ENCODE results near the gene CCDC40. TPM values are rescaled to one million over a fixed set of nuclear protein-coding genes. Genes with fewer than 3 reads are reported as not detected.
A peak's percentile ranks its signal among the peaks of the same experiment; 100 is the strongest.

Gene CCDC40
- total and polyA plus RNA-seq, 2 of the 13 experiments (the other 11 are each of a cell fraction or from before 2014, with no cell fraction given): 4.1 to 5.5 TPM

GRCh38 chr17:79988185-79988971, 48.1 kb upstream of the CCDC40 start (continued):
- peak; percentile 94; the same call in 1 of the 2 replicates for TF ChIP-seq ZBTB4 (CRISPR knock-in tag; IDR thresholded peaks at IDR 0.05; ENCODE audit: borderline replicate concordance)
- no peak; the same call in 1 of the 2 replicates for TF ChIP-seq NRL (CRISPR knock-in tag; IDR thresholded peaks at IDR 0.05; ENCODE audit: borderline replicate concordance)
- TF ChIP-seq SYNCRIP (IDR thresholded peaks at IDR 0.05; ENCODE audit: insufficient read depth, low read depth, low read length): no peak
- TF ChIP-seq ZSCAN5A (CRISPR knock-in tag; IDR thresholded peaks at IDR 0.05; ENCODE audit: borderline replicate concordance): peak; percentile 63; the same call in 1 of the 2 replicates
- TF ChIP-seq ZNF282 (IDR thresholded peaks at IDR 0.05; ENCODE audit: partially characterized antibody): no peak
- no peak for TF ChIP-seq ZNF780A (CRISPR knock-in tag; IDR thresholded peaks at IDR 0.05)
